ENCODE measurements around the gene ASPRV1.

ASPRV1 gene

DNA sequence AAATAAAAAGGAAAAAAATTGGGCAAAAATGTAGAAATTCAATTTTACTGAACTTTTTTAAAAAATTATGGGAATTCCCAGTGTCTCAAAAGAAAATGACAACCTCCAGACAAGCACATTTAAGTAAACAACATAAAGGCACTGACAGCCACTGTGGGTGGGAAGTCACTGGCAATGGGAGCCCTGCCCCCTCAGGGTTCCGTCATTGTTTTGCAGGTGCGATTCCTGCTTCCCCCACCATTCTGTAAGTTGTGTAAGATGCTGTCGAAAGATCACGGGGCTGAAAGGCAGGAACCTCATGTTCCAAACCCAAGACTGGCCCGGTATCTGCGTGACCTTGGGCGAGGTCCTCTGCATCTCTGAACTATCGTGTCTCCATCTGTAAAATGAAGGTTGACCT is 15.8 kb upstream of the ASPRV1 start:
- no peaks in the 10 kb centered on the region for H3K36me3 ChIP-seq
- no peak for TF ChIP-seq Cebpa-rat (IDR thresholded peaks at IDR 0.05)
- H3K27ac ChIP-seq = no peak overlapping the region
- H3K4me2 ChIP-seq = no peak overlapping the region
- H3K9ac ChIP-seq = no peak overlapping the region
- H3K9me3 ChIP-seq = no peaks in the 10 kb centered on the region
- no peak overlapping the region for H3K4me3 ChIP-seq
- H3K27me3 ChIP-seq = no peaks in the 10 kb centered on the region
- H4K20me1 ChIP-seq = no peaks in the 10 kb centered on the region
- no peaks in the 10 kb centered on the region for H3K4me1 ChIP-seq

- Histone ChIP-seq H3K27ac (no peak overlapping the region), H3K36me3 (no peaks in the 10 kb centered on the region), H3K9me3 (no peaks in the 10 kb centered on the region), H3K4me3 (no peak overlapping the region), H3K4me1 (no peaks in the 10 kb centered on the region), H3K27me3 (no peaks in the 10 kb centered on the region), H3K9ac (no peak overlapping the region), H3K4me2 (no peak overlapping the region), H4K20me1 (no peaks in the 10 kb centered on the region)
- TF ChIP-seq Cebpa-rat (IDR thresholded peaks at IDR 0.05) = no peak
Observed at GRCh38 chr2:69975853-69976462, 14.5 kb upstream of the ASPRV1 start.

- H3K4me1 ChIP-seq = no peaks in the 10 kb centered on the region
- no peaks in the 10 kb centered on the region for H3K27me3 ChIP-seq
- no peak overlapping the region for H3K4me3 ChIP-seq
- no peaks in the 10 kb centered on the region for H4K20me1 ChIP-seq
- no peaks in the 10 kb centered on the region for H3K9me3 ChIP-seq
- no peak for TF ChIP-seq Cebpa-rat (IDR thresholded peaks at IDR 0.05)
- H3K4me2 ChIP-seq = no peak overlapping the region
- no peaks in the 10 kb centered on the region for H3K36me3 ChIP-seq
- no peak overlapping the region for H3K9ac ChIP-seq
- H3K27ac ChIP-seq = no peak overlapping the region
Observed at GRCh38 chr2:69975136-69975852, 13.9 kb upstream of the ASPRV1 start.

GRCh38 chr2:69973335-69973735 is 11.9 kb upstream of the ASPRV1 start:
- no peak overlapping the region for H3K27ac ChIP-seq
- no peak for TF ChIP-seq Cebpa-rat (IDR thresholded peaks at IDR 0.05)

DNA sequence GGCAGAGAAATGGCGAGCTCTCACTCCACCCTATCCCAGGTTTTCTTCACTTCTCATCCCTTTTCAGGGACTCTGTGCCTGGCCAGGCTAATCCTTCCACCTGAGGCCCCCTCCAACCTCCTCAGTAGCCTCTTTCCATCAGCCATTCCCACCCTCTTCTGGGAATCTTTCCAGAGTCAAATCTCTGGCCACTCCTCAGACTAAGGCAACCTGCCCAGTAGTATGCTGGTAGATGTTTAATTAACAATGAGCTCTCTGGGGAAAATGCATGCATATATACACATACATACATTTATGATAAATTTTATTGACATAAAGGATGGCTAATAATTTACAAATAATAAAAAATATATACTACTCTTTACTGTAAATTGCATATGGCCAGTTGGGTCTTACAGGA is 11.4 kb upstream of the ASPRV1 start:
- Histone ChIP-seq H3K36me3 (no peaks in the 10 kb centered on the region), H4K20me1 (no peaks in the 10 kb centered on the region), H3K27ac (no peak overlapping the region), H3K4me3 (no peak overlapping the region), H3K27me3 (no peaks in the 10 kb centered on the region), H3K9me3 (no peaks in the 10 kb centered on the region), H3K4me1 (no peaks in the 10 kb centered on the region), H3K4me2 (no peak overlapping the region), H3K9ac (no peak overlapping the region)
- TF ChIP-seq Cebpa-rat (IDR thresholded peaks at IDR 0.05) = no peak

More at GRCh38 chr2:69973335-69973735, 11.9 kb upstream of the ASPRV1 start:
- Histone ChIP-seq H4K20me1 (no peaks in the 10 kb centered on the region), H3K4me2 (no peak overlapping the region), H3K4me1 (no peaks in the 10 kb centered on the region), H3K9me3 (no peaks in the 10 kb centered on the region), H3K36me3 (no peaks in the 10 kb centered on the region), H3K4me3 (no peak overlapping the region), H3K9ac (no peak overlapping the region), H3K27me3 (no peaks in the 10 kb centered on the region)

GRCh38 chr2:69969991-69970390 is 8.6 kb upstream of the ASPRV1 start:
- Histone ChIP-seq H3K9ac (no peak overlapping the region), H4K20me1 (no peaks in the 10 kb centered on the region), H3K4me2 (no peak overlapping the region), H3K27ac (no peak overlapping the region), H3K4me1 (no peaks in the 10 kb centered on the region), H3K36me3 (no peaks in the 10 kb centered on the region), H3K4me3 (no peak overlapping the region), H3K9me3 (no peaks in the 10 kb centered on the region), H3K27me3 (no peaks in the 10 kb centered on the region)
- no peak for TF ChIP-seq Cebpa-rat (IDR thresholded peaks at IDR 0.05)

GRCh38 chr2:69969126-69969983 is 7.9 kb upstream of the ASPRV1 start:
- H3K27ac ChIP-seq = no peak overlapping the region
- no peaks in the 10 kb centered on the region for H3K9me3 ChIP-seq
- no peak overlapping the region for H3K4me2 ChIP-seq
- no peak overlapping the region for H3K9ac ChIP-seq
- no peaks in the 10 kb centered on the region for H3K4me1 ChIP-seq
- H3K27me3 ChIP-seq = no peaks in the 10 kb centered on the region
- TF ChIP-seq Cebpa-rat (IDR thresholded peaks at IDR 0.05) = no peak
- H4K20me1 ChIP-seq = no peaks in the 10 kb centered on the region
- no peaks in the 10 kb centered on the region for H3K36me3 ChIP-seq
- H3K4me3 ChIP-seq = no peak overlapping the region

- Histone ChIP-seq H3K27ac (no peak overlapping the region), H3K4me1 (no peaks in the 10 kb centered on the region), H4K20me1 (no peaks in the 10 kb centered on the region), H3K9ac (no peak overlapping the region), H3K9me3 (no peaks in the 10 kb centered on the region), H3K36me3 (no peaks in the 10 kb centered on the region), H3K4me2 (no peak overlapping the region), H3K27me3 (no peaks in the 10 kb centered on the region), H3K4me3 (no peak overlapping the region)
- no peak for TF ChIP-seq Cebpa-rat (IDR thresholded peaks at IDR 0.05)
Observed at GRCh38 chr2:69968609-69969008, 7.2 kb upstream of the ASPRV1 start.

GRCh38 chr2:69966496-69966895 is 5.1 kb upstream of the ASPRV1 start:
- no peak for TF ChIP-seq Cebpa-rat (IDR thresholded peaks at IDR 0.05)

More at GRCh38 chr2:69966496-69966895, 5.1 kb upstream of the ASPRV1 start:
- Histone ChIP-seq H3K9ac (no peak overlapping the region), H3K9me3 (no peaks in the 10 kb centered on the region), H4K20me1 (no peaks in the 10 kb centered on the region), H3K27me3 (no peaks in the 10 kb centered on the region), H3K4me1 (no peaks in the 10 kb centered on the region), H3K4me3 (no peak overlapping the region), H3K4me2 (no peak overlapping the region), H3K36me3 (no peaks in the 10 kb centered on the region; the same call in 1 of the 2 replicates), H3K27ac (no peak overlapping the region)

Data from BLaER1 (cell line).